Measurements from ENCODE around the gene ZZZ3. TPM values are rescaled to one million over a fixed set of nuclear protein-coding genes. Genes with fewer than 3 reads are reported as not detected.

Gene ZZZ3
- total and polyA plus RNA-seq, 2 of the 13 experiments (the other 11 are each of a cell fraction or from before 2014, with no cell fraction given), result 18.1 to 50.2 TPM

DNA sequence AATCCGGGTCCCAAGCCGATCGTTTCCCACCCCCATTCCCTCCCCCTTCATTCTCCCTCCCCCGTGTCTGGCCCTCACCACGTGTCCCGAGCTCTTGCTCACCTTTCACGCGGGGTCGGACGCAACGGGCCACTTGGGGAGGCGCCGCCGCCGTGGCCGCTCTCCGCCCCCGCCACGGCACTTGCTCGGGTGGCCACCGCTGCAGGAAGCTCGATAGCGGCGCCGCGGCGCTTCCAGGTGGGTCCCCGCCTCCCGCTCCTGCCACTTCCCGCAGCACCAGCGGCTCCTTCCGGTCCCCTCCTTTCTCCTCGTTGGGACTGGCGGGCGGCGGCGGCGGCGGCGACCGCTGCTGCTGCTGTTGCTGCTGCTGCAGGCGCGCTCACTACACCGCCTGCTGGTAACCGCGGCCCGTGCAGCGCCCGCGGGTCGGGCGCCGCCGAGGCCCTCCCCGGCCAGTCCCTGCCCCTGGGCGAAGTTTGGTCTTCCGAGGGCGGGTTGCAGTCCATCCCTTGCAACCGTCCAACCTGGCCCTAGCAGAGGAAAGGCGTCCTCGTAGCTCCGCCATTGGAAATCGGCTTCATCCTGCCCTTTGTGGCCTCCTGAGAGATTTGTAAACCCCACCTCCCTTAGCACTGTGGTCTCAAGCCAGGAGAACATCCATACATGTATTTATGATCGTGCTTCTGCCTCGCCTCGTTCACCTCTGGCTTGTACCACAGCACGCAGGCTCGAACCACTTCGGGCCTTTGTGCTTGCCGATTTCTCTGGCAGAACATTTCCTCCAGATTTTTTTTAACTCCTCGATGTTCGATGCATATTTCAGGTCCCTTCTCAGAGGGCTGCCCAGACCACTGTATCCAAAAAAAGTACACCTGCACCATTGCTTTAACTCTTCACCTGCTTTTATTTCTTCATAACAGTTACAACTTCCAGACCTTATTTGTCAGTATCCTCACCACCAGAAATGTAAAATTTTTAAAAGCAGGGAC, 996 bp upstream of the ZZZ3 start (continued):
- no peak for TF ChIP-seq AKAP8 (CRISPR knock-in tag; IDR thresholded peaks at IDR 0.05)
- TF ChIP-seq KLF12 (CRISPR knock-in tag; IDR thresholded peaks at IDR 0.05; ENCODE audit: borderline replicate concordance), result no peak
- no peak for TF ChIP-seq SP1 (IDR thresholded peaks at IDR 0.05)
- TF ChIP-seq SP1 (CRISPR knock-in tag; IDR thresholded peaks at IDR 0.05), result peak; percentile 13; the same call in 1 of the 2 replicates
- TF ChIP-seq, protein P1, sequence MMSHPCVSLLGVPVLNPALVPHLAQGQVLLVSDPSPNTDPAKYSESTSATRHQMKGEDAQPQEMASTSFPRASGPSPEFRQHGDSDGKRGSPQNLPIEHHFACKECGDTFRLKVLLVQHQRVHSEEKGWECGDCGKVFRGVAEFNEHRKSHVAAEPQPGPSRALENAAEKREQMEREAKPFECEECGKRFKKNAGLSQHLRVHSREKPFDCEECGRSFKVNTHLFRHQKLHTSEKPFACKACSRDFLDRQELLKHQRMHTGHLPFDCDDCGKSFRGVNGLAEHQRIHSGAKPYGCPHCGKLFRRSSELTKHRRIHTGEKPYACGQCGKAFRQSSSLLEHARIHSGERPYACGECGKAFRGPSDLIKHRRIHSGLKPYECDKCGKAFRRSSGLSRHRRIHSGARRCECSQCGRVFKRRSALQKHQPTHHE (CRISPR knock-in tag; IDR thresholded peaks at IDR 0.05; ENCODE audit: borderline replicate concordance), result peak; percentile 13; the same call in 1 of the 2 replicates
- TF ChIP-seq, protein P2, sequence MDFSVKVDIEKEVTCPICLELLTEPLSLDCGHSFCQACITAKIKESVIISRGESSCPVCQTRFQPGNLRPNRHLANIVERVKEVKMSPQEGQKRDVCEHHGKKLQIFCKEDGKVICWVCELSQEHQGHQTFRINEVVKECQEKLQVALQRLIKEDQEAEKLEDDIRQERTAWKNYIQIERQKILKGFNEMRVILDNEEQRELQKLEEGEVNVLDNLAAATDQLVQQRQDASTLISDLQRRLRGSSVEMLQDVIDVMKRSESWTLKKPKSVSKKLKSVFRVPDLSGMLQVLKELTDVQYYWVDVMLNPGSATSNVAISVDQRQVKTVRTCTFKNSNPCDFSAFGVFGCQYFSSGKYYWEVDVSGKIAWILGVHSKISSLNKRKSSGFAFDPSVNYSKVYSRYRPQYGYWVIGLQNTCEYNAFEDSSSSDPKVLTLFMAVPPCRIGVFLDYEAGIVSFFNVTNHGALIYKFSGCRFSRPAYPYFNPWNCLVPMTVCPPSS (IDR thresholded peaks at IDR 0.05), result no peak
- TF ChIP-seq, protein P3, sequence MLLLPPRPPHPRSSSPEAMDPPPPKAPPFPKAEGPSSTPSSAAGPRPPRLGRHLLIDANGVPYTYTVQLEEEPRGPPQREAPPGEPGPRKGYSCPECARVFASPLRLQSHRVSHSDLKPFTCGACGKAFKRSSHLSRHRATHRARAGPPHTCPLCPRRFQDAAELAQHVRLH (CRISPR knock-in tag; IDR thresholded peaks at IDR 0.05; ENCODE audit: borderline replicate concordance, low read depth), result no peak; the same call in 1 of the 2 replicates
- TF ChIP-seq XRCC5 (optimal IDR thresholded peaks at IDR 0.05; ENCODE audit: low read length), result peak; percentile 98
- TF ChIP-seq, protein P4, sequence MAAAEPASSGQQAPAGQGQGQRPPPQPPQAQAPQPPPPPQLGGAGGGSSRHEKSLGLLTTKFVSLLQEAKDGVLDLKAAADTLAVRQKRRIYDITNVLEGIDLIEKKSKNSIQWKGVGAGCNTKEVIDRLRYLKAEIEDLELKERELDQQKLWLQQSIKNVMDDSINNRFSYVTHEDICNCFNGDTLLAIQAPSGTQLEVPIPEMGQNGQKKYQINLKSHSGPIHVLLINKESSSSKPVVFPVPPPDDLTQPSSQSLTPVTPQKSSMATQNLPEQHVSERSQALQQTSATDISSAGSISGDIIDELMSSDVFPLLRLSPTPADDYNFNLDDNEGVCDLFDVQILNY (CRISPR knock-in tag; conservative IDR thresholded peaks at IDR 0.05), result no peak
- TF ChIP-seq TCF12 (IDR thresholded peaks at IDR 0.05), result no peak
- no peak for TF ChIP-seq TCF12 (CRISPR knock-in tag; IDR thresholded peaks at IDR 0.05)
- TF ChIP-seq, protein P5, sequence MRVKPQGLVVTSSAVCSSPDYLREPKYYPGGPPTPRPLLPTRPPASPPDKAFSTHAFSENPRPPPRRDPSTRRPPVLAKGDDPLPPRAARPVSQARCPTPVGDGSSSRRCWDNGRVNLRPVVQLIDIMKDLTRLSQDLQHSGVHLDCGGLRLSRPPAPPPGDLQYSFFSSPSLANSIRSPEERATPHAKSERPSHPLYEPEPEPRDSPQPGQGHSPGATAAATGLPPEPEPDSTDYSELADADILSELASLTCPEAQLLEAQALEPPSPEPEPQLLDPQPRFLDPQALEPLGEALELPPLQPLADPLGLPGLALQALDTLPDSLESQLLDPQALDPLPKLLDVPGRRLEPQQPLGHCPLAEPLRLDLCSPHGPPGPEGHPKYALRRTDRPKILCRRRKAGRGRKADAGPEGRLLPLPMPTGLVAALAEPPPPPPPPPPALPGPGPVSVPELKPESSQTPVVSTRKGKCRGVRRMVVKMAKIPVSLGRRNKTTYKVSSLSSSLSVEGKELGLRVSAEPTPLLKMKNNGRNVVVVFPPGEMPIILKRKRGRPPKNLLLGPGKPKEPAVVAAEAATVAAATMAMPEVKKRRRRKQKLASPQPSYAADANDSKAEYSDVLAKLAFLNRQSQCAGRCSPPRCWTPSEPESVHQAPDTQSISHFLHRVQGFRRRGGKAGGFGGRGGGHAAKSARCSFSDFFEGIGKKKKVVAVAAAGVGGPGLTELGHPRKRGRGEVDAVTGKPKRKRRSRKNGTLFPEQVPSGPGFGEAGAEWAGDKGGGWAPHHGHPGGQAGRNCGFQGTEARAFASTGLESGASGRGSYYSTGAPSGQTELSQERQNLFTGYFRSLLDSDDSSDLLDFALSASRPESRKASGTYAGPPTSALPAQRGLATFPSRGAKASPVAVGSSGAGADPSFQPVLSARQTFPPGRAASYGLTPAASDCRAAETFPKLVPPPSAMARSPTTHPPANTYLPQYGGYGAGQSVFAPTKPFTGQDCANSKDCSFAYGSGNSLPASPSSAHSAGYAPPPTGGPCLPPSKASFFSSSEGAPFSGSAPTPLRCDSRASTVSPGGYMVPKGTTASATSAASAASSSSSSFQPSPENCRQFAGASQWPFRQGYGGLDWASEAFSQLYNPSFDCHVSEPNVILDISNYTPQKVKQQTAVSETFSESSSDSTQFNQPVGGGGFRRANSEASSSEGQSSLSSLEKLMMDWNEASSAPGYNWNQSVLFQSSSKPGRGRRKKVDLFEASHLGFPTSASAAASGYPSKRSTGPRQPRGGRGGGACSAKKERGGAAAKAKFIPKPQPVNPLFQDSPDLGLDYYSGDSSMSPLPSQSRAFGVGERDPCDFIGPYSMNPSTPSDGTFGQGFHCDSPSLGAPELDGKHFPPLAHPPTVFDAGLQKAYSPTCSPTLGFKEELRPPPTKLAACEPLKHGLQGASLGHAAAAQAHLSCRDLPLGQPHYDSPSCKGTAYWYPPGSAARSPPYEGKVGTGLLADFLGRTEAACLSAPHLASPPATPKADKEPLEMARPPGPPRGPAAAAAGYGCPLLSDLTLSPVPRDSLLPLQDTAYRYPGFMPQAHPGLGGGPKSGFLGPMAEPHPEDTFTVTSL (CRISPR knock-in tag; IDR thresholded peaks at IDR 0.05; ENCODE audit: borderline replicate concordance), result no peak
- TF ChIP-seq EHMT2 (IDR thresholded peaks at IDR 0.05; ENCODE audit: borderline replicate concordance, low read depth, low read length), result no peak
- TF ChIP-seq ZNF589 (CRISPR knock-in tag; conservative IDR thresholded peaks at IDR 0.05), result no peak
- TF ChIP-seq, protein P6, sequence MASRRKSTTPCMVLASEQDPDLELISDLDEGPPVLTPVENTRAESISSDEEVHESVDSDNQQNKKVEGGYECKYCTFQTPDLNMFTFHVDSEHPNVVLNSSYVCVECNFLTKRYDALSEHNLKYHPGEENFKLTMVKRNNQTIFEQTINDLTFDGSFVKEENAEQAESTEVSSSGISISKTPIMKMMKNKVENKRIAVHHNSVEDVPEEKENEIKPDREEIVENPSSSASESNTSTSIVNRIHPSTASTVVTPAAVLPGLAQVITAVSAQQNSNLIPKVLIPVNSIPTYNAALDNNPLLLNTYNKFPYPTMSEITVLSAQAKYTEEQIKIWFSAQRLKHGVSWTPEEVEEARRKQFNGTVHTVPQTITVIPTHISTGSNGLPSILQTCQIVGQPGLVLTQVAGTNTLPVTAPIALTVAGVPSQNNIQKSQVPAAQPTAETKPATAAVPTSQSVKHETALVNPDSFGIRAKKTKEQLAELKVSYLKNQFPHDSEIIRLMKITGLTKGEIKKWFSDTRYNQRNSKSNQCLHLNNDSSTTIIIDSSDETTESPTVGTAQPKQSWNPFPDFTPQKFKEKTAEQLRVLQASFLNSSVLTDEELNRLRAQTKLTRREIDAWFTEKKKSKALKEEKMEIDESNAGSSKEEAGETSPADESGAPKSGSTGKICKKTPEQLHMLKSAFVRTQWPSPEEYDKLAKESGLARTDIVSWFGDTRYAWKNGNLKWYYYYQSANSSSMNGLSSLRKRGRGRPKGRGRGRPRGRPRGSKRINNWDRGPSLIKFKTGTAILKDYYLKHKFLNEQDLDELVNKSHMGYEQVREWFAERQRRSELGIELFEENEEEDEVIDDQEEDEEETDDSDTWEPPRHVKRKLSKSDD (CRISPR knock-in tag; IDR thresholded peaks at IDR 0.05; ENCODE audit: low read depth), result no peak
- no peak for TF ChIP-seq ZFP37 (CRISPR knock-in tag; IDR thresholded peaks at IDR 0.05; ENCODE audit: borderline replicate concordance)

Data from HepG2 (cell line).